Mucosa of rectum (tissue), 2 donors: ENCODE results near the gene CEP135.
A peak's percentile ranks its signal among the peaks of the same experiment; 100 is the strongest.
"Not testable (repeated sequence)": the region's sequence is repeated elsewhere in the genome, so short reads cannot be mapped to it uniquely, and the experiment has no call there.

Experiments
- H3K27ac ChIP-seq, 2 donors: one replicate each; pipeline ENCODE4 v1.7.0; 2013; ENCODE audit warnings: inconsistent platforms in 2 of 2, low read depth in 2 of 2, low read length in 2 of 2
- H3K27me3 ChIP-seq, 2 donors: one replicate each; pipeline ENCODE4 v1.7.0; 2013; ENCODE audit warnings: low read length in 2 of 2; ENCODE audit not compliant: control insufficient read depth in 2 of 2, insufficient read depth in 2 of 2
- H3K36me3 ChIP-seq, 2 donors: one replicate each; pipeline ENCODE4 v1.7.0; 2013; ENCODE audit warnings: low read length in 2 of 2; ENCODE audit not compliant: control insufficient read depth in 2 of 2, insufficient read depth in 2 of 2
- H3K4me1 ChIP-seq, 2 donors: one replicate each; pipeline ENCODE4 v1.7.0; 2013; ENCODE audit warnings: low read length in 2 of 2, mild to moderate bottlenecking in 1 of 2; ENCODE audit not compliant: control insufficient read depth in 2 of 2, insufficient read depth in 2 of 2
- H3K4me3 ChIP-seq, 2 donors: one replicate each; pipeline ENCODE4 v1.7.0; 2013; ENCODE audit warnings: low read length in 2 of 2
- H3K9ac ChIP-seq, 2 donors: one replicate each; pipeline ENCODE4 v1.7.0; 2013; ENCODE audit warnings: low read length in 2 of 2, low read depth in 1 of 2, mild to moderate bottlenecking in 1 of 2
- H3K9me3 ChIP-seq, 2 donors: one replicate each; pipeline ENCODE4 v1.7.0; 2013; ENCODE audit warnings: low read length in 2 of 2; ENCODE audit not compliant: control insufficient read depth in 2 of 2
- donor health status: healthy.
- donor health status: Normal muscosa, but diverticular disease.

The CEP135 gene

GRCh38 chr4:56062106-56062505, 113.4 kb downstream of the CEP135 start:
- no peak overlapping the region for H3K9ac ChIP-seq
- no peaks in the 10 kb centered on the region for H3K9me3 ChIP-seq
- H3K27me3 ChIP-seq: no peaks in the 10 kb centered on the region
- no peaks in the 10 kb centered on the region for H3K36me3 ChIP-seq
- H3K4me1 ChIP-seq: no peaks in the 10 kb centered on the region
- H3K4me3 ChIP-seq: no peak overlapping the region
- no peak overlapping the region for H3K27ac ChIP-seq

GRCh38 chr4:56062526-56063145, 113.9 kb downstream of the CEP135 start:
- no peaks in the 10 kb centered on the region for H3K4me1 ChIP-seq
- H3K27me3 ChIP-seq: no peaks in the 10 kb centered on the region
- no peak overlapping the region for H3K4me3 ChIP-seq
- no peaks in the 10 kb centered on the region for H3K9me3 ChIP-seq
- no peaks in the 10 kb centered on the region for H3K36me3 ChIP-seq
- H3K27ac ChIP-seq: no peak overlapping the region
- no peak overlapping the region for H3K9ac ChIP-seq

DNA sequence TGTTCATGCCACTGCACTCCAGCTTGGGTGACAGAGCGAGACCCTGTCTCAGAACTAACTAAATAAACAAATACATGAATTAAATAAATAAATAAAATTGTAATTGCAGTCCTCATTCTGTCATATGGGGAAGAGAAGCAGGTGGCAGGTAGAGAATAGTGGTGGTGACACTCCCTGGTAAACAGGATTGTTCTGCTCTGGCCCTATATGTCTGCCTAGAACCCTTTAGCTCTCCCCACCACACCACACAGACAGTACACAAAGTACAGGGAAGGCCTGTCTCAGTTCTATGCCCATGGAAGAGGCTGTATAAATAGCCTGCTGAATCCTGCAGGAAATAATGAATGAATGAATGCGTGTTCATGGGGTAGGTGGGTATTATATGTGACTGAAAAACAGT, 117.7 kb downstream of the CEP135 start:
- Histone ChIP-seq H3K36me3 (no peaks in the 10 kb centered on the region), H3K9me3 (no peaks in the 10 kb centered on the region), H3K9ac (no peak overlapping the region), H3K27me3 (no peaks in the 10 kb centered on the region), H3K27ac (no peak overlapping the region), H3K4me3 (no peak overlapping the region), H3K4me1 (no peaks in the 10 kb centered on the region)

GRCh38 chr4:56067826-56068225, 119.1 kb downstream of the CEP135 start:
- Histone ChIP-seq H3K9me3 (no peaks in the 10 kb centered on the region), H3K36me3 (no peaks in the 10 kb centered on the region), H3K27ac (no peak overlapping the region), H3K4me1 (no peaks in the 10 kb centered on the region), H3K27me3 (no peaks in the 10 kb centered on the region), H3K9ac (no peak overlapping the region), H3K4me3 (no peak overlapping the region)

- not testable (repeated sequence) for H3K27me3 ChIP-seq, H3K4me1 ChIP-seq, H3K9ac ChIP-seq, H3K36me3 ChIP-seq, H3K27ac ChIP-seq, H3K9me3 ChIP-seq, H3K4me3 ChIP-seq
Observed at GRCh38 chr4:56072730-56073129, 124.0 kb downstream of the CEP135 start.

- H3K9ac ChIP-seq: no peak overlapping the region
- H3K36me3 ChIP-seq: no peaks in the 10 kb centered on the region
- H3K4me3 ChIP-seq: no peak overlapping the region
- H3K27me3 ChIP-seq: no peaks in the 10 kb centered on the region
- H3K4me1 ChIP-seq: peaks cover 0 to 7% of the 10 kb centered on the region in 2 donors
- no peak overlapping the region for H3K27ac ChIP-seq
- peaks cover 0 to 3% of the 10 kb centered on the region in 2 donors for H3K9me3 ChIP-seq
Observed at GRCh38 chr4:56077676-56078075, 128.9 kb downstream of the CEP135 start.

GRCh38 chr4:56078866-56079265, 130.1 kb downstream of the CEP135 start:
- Histone ChIP-seq H3K9ac (no peak overlapping the region), H3K4me1 (peaks cover 0 to 7% of the 10 kb centered on the region in 2 donors), H3K27ac (no peak overlapping the region), H3K36me3 (no peaks in the 10 kb centered on the region), H3K9me3 (peaks cover 0 to 3% of the 10 kb centered on the region in 2 donors), H3K4me3 (no peak overlapping the region), H3K27me3 (no peaks in the 10 kb centered on the region)

DNA sequence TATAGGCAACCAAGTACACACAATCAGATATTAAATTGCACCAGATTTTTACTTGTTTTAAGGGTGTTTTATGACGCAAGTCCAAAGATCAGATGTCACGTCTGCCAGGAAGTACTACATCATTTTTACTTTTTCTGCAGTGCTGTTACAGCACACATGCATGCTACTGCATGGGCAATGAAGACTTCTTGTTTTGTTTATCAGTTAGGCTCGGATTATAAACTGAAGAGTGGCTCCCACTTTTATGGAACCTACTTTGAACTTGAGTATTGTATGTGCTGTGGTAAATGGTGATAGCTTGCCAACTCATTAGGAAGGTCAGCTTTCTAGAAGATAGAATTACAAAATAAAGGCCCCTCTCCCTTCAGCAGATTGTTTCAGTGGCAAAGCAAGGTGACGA, 131.6 kb downstream of the CEP135 start:
- Histone ChIP-seq H3K4me1 (peaks cover 0 to 7% of the 10 kb centered on the region in 2 donors), H3K4me3 (no peak overlapping the region), H3K27me3 (no peaks in the 10 kb centered on the region), H3K27ac (peak overlapping the region in 1 of 2 donors; percentile 11), H3K36me3 (no peaks in the 10 kb centered on the region), H3K9ac (no peak overlapping the region), H3K9me3 (peaks cover 0 to 3% of the 10 kb centered on the region in 2 donors)

- Histone ChIP-seq H3K4me1 (peaks cover 9 to 11% of the 10 kb centered on the region in 2 donors), H3K9me3 (peaks cover 0 to under 1% of the 10 kb centered on the region in 2 donors), H3K36me3 (no peaks in the 10 kb centered on the region), H3K27ac (no peak overlapping the region), H3K27me3 (no peaks in the 10 kb centered on the region), H3K4me3 (no peak overlapping the region), H3K9ac (no peak overlapping the region)
Observed at GRCh38 chr4:56082829-56083228, 134.1 kb downstream of the CEP135 start.
